Keratinocyte (primary cell): ENCODE measurements around the gene GPC3. TPM values are rescaled to one million over a fixed set of nuclear protein-coding genes. Genes with fewer than 3 reads are reported as not detected.

ENCODE experiments used
- DNase-seq: peaks from one replicate; pipeline ENCODE4 v3.0.0-alpha.2; 2011; ENCODE audit warnings: low read depth, missing footprints, low spot score
- FAIRE-seq: peaks from 2 replicates; lab custom pipeline; 2011; peaks lifted over from hg19 to GRCh38; lab: Jason Lieb, UNC
- H2AFZ ChIP-seq: 2 replicates; pipeline ENCODE4 v1.6.0; 2012; ENCODE audit warnings: low read length, control low read depth, inconsistent platforms; ENCODE audit not compliant: control insufficient read depth
- H3K27ac ChIP-seq: 2 replicates; pipeline ENCODE4 v1.5.1; 2011; ENCODE audit warnings: low read length; ENCODE audit not compliant: control insufficient read depth, insufficient read depth
- H3K27me3 ChIP-seq: 3 replicates; pipeline ENCODE4 v1.6.0; 2011; ENCODE audit warnings: low read length; ENCODE audit not compliant: control insufficient read depth, insufficient read depth; ENCODE audit errors: extremely low read depth
- H3K36me3 ChIP-seq, 2 experiments: 2 replicates in 1 of 2; 3 replicates in 1 of 2; pipeline ENCODE4 v1.5.1; 2011; ENCODE audit warnings: low read length in 2 of 2, mild to moderate bottlenecking in 1 of 2; ENCODE audit not compliant: control insufficient read depth in 2 of 2, insufficient read depth in 2 of 2; ENCODE audit errors: extremely low read depth in 1 of 2
- H3K4me1 ChIP-seq: 3 replicates; pipeline ENCODE4 v1.5.1; 2011; ENCODE audit warnings: low read length; ENCODE audit not compliant: control insufficient read depth, insufficient read depth; ENCODE audit errors: extremely low read depth
- H3K4me2 ChIP-seq: 3 replicates; pipeline ENCODE4 v1.6.0; 2011; ENCODE audit warnings: low read depth, low read length; ENCODE audit not compliant: control insufficient read depth, insufficient read depth; ENCODE audit errors: extremely low read depth
- H3K4me3 ChIP-seq, 3 experiments: fragments of 200-600 bp in 1 of 3; sonication (generic) in 1 of 3; 2 replicates in 2 of 3; 3 replicates in 1 of 3; pipeline ENCODE4 v1.5.1; 2011 to 2016; ENCODE audit warnings: low read length in 3 of 3, mild to moderate bottlenecking in 3 of 3, control low read depth in 2 of 3, inconsistent platforms in 1 of 3, low read depth in 1 of 3, mixed read lengths in 1 of 3, mixed run types in 1 of 3, moderate library complexity in 1 of 3; ENCODE audit not compliant: control insufficient read depth in 2 of 3, insufficient read depth in 2 of 3; ENCODE audit errors: extremely low read depth in 1 of 3
- H3K79me2 ChIP-seq: 2 replicates; pipeline ENCODE4 v1.6.0; 2012; ENCODE audit warnings: low read length; ENCODE audit not compliant: control insufficient read depth, insufficient read depth
- H3K9ac ChIP-seq: 3 replicates; pipeline ENCODE4 v1.6.0; 2011; ENCODE audit warnings: low read length; ENCODE audit not compliant: control insufficient read depth, insufficient read depth; ENCODE audit errors: extremely low read depth
- H3K9me1 ChIP-seq: 3 replicates; pipeline ENCODE4 v1.6.0; 2011; ENCODE audit warnings: low read length; ENCODE audit not compliant: control insufficient read depth, insufficient read depth; ENCODE audit errors: extremely low read depth
- H3K9me3 ChIP-seq: 2 replicates; pipeline ENCODE4 v1.5.1; 2012; ENCODE audit warnings: low read depth, low read length; ENCODE audit not compliant: control insufficient read depth
- H4K20me1 ChIP-seq: 3 replicates; pipeline ENCODE4 v1.6.0; 2011; ENCODE audit warnings: low read length; ENCODE audit not compliant: control insufficient read depth, insufficient read depth; ENCODE audit errors: extremely low read depth
- CTCF ChIP-seq, 3 experiments: IDR thresholded peaks in 1 of 3; conservative IDR thresholded peaks in 1 of 3; optimal IDR thresholded peaks in 1 of 3; 2 replicates in 2 of 3; 3 replicates in 1 of 3; pipeline versions ENCODE3 to v1.5.1; 2011; ENCODE audit warnings: low read length in 3 of 3, mild to moderate bottlenecking in 3 of 3, moderate library complexity in 2 of 3, control low read depth in 1 of 3, inconsistent platforms in 1 of 3; ENCODE audit not compliant: insufficient read depth in 2 of 3; ENCODE audit errors: extremely low read depth in 1 of 3
- EZH2 ChIP-seq: IDR thresholded peaks from one replicate; pipeline ENCODE4 v1.6.1; 2012; ENCODE audit warnings: inconsistent platforms, mild to moderate bottlenecking, low read length, moderate library complexity
- dilution Hi-C: fragments of 300-500 bp; cut with MboI; formaldehyde crosslinking; loops from one replicate; pipeline ENCODE4 v1.7.0; 2020; ENCODE audit warnings: low sequenced_read_pairs; ENCODE audit not compliant: extremely low pct_ligation_motif_present
- polyA plus RNA-seq, 5 experiments: library from polyadenylated mRNA; depleted of rRNA in 3 of 5; stranded (reverse) in 3 of 5; stranded (forward) in 1 of 5; unstranded in 1 of 5; fragments of >200 nt; gene quantifications; 1 replicate in 1 of 5; 2 replicates in 3 of 5; 3 replicates in 1 of 5; pipeline versions ENCODE4 v1.2.1 to v1.2.3, GENCODE V29; 2011 to 2012; ENCODE audit warnings: missing spikeins in 2 of 5, low read depth in 1 of 5, low replicate concordance in 1 of 5

GPC3 gene
- polyA plus RNA-seq, 1 donor (not counting 4 experiments of a cell fraction or from before 2014, with no cell fraction given): 0.03 TPM

GRCh38 chrX:133884430-133885394, 100.7 kb downstream of the GPC3 start:
- H3K4me2 ChIP-seq: no peak overlapping the region
- no peak overlapping the region for H2AFZ ChIP-seq
- no peaks in the 10 kb centered on the region for H3K27me3 ChIP-seq
- dilution Hi-C loops: no loop called here
- no peaks in the 10 kb centered on the region for H3K9me3 ChIP-seq
- no peaks in the 10 kb centered on the region for H4K20me1 ChIP-seq
- H3K4me1 ChIP-seq: no peaks in the 10 kb centered on the region
- no peak for TF ChIP-seq CTCF (optimal IDR thresholded peaks at IDR 0.05 in 1 of 3, IDR thresholded peaks at IDR 0.05 in 1 of 3, conservative IDR thresholded peaks at IDR 0.05 in 1 of 3; ENCODE audit: extremely low read depth in 1 of 3, insufficient read depth in 2 of 3, low read length in 3 of 3)
- TF ChIP-seq EZH2: no peak
- H3K79me2 ChIP-seq: no peaks in the 10 kb centered on the region
- H3K9me1 ChIP-seq: no peaks in the 10 kb centered on the region
- H3K4me3 ChIP-seq: no peak overlapping the region
- no peaks in the 10 kb centered on the region for H3K36me3 ChIP-seq
- H3K27ac ChIP-seq: no peak overlapping the region
- no peak for FAIRE-seq
- H3K9ac ChIP-seq: no peak overlapping the region
- DNase-seq: no peak

- Histone ChIP-seq H3K36me3 (no peaks in the 10 kb centered on the region), H3K79me2 (no peaks in the 10 kb centered on the region), H3K27me3 (no peaks in the 10 kb centered on the region), H3K4me2 (no peak overlapping the region), H3K27ac (no peak overlapping the region), H3K4me3 (no peak overlapping the region), H3K9me3 (no peaks in the 10 kb centered on the region), H3K9me1 (no peaks in the 10 kb centered on the region), H4K20me1 (no peaks in the 10 kb centered on the region), H3K4me1 (no peaks in the 10 kb centered on the region), H3K9ac (no peak overlapping the region), H2AFZ (no peak overlapping the region)
- TF ChIP-seq CTCF (optimal IDR thresholded peaks at IDR 0.05 in 1 of 3, IDR thresholded peaks at IDR 0.05 in 1 of 3, conservative IDR thresholded peaks at IDR 0.05 in 1 of 3; ENCODE audit: extremely low read depth in 1 of 3, insufficient read depth in 2 of 3, low read length in 3 of 3): no peak
- TF ChIP-seq EZH2: no peak
- DNase-seq: no peak
- FAIRE-seq: no peak
- dilution Hi-C loops: no loop called here
These were observed 103.5 kb downstream of the GPC3 start for GRCh38 chrX:133881893-133882292.
